DND-41 (cell line): ENCODE measurements around the gene ARHGEF7.

Experiments used
- ATAC-seq: fragments of 200-7000 bp; cut with Tn5 transposase; 3 replicates; pipeline ENCODE4 v1.9.1; 2021; ENCODE audit warnings: low read depth; ENCODE audit not compliant: insufficient read depth
- DNase-seq: peaks from one replicate; pipeline ENCODE4 v3.0.0-alpha.2; 2020
- H2AFZ ChIP-seq: 2 replicates; pipeline ENCODE4 v1.6.0; 2012; ENCODE audit warnings: low read depth, low read length
- H3K27ac ChIP-seq: 2 replicates; pipeline ENCODE4 v1.5.1; 2012; ENCODE audit warnings: low read length, inconsistent platforms
- H3K27me3 ChIP-seq: fragments of 200-600 bp; sonication (generic); 2 replicates; pipeline ENCODE4 v1.6.0; 2012; ENCODE audit warnings: low read length, mild to moderate bottlenecking, inconsistent platforms; ENCODE audit not compliant: insufficient read depth, poor library complexity
- H3K36me3 ChIP-seq: 2 replicates; pipeline ENCODE4 v1.5.1; 2012; ENCODE audit warnings: low read length, inconsistent platforms; ENCODE audit not compliant: insufficient read depth
- H3K4me1 ChIP-seq: 2 replicates; pipeline ENCODE4 v1.5.1; 2012; ENCODE audit warnings: mild to moderate bottlenecking, low read length; ENCODE audit not compliant: insufficient read depth
- H3K4me2 ChIP-seq: 2 replicates; pipeline ENCODE4 v1.6.0; 2012; ENCODE audit warnings: mild to moderate bottlenecking, moderate library complexity, low read length, inconsistent platforms; ENCODE audit not compliant: insufficient read depth
- H3K4me3 ChIP-seq, 2 experiments: fragments of 200-600 bp in 1 of 2; shearing (Covaris generic) in 1 of 2; 2 replicates each; pipeline ENCODE4 v1.5.1; 2012 to 2016; ENCODE audit warnings: inconsistent platforms in 2 of 2, low read length in 2 of 2, mild to moderate bottlenecking in 2 of 2, low read depth in 1 of 2, moderate library complexity in 1 of 2
- H3K79me2 ChIP-seq: 2 replicates; pipeline ENCODE4 v1.6.0; 2012; ENCODE audit warnings: low read length, inconsistent platforms; ENCODE audit not compliant: insufficient read depth
- H3K9ac ChIP-seq: 2 replicates; pipeline ENCODE4 v1.6.0; 2012; ENCODE audit warnings: low read depth, mild to moderate bottlenecking, inconsistent platforms, low read length, moderate library complexity
- H3K9me3 ChIP-seq: 2 replicates; pipeline ENCODE4 v1.5.1; 2012; ENCODE audit warnings: low read length, moderate library complexity, mild to moderate bottlenecking, inconsistent platforms; ENCODE audit not compliant: insufficient read depth, severe bottlenecking
- H4K20me1 ChIP-seq: 2 replicates; pipeline ENCODE4 v1.6.0; 2012; ENCODE audit warnings: low read length; ENCODE audit not compliant: insufficient read depth
- EZH2 ChIP-seq: IDR thresholded peaks from 3 replicates; pipeline ENCODE4 v1.6.1; 2012; ENCODE audit warnings: borderline replicate concordance, low read depth, mild to moderate bottlenecking, moderate library complexity, low read length, inconsistent platforms; ENCODE audit not compliant: severe bottlenecking
- TF ChIP-seq, protein P1 (sequence below): IDR thresholded peaks from 2 replicates; pipeline ENCODE4 v1.5.1; 2012; ENCODE audit warnings: borderline replicate concordance, low read length, moderate library complexity, mild to moderate bottlenecking; ENCODE audit not compliant: poor library complexity, severe bottlenecking; ENCODE audit errors: extremely low read depth

The ARHGEF7 gene

DNA sequence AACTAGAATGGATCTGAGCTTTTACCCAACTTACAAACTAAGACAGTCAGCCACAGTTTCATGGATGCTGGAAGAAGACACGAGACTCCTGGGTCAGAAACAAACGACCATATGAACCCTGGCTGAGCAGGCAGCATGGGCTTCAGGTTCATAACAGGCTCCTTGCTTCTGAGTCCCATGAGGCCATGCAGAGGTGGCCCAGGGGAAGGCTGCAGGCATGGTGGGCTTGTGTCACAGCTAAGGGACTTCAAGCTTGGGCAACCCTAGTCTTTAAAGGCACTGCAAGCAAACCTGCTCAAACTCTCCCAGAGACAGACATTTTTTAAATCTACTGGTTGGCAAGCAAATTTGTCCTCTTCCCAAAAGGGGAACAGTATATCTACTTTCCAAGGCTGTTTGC, 5.1 kb upstream of the ARHGEF7 start:
- H3K9me3 ChIP-seq = peaks cover 4% of the 10 kb centered on the region
- DNase-seq (no peak), ATAC-seq (no peak)
- no peaks in the 10 kb centered on the region for H4K20me1 ChIP-seq
- TF ChIP-seq EZH2 = no peak
- TF ChIP-seq, protein P1, sequence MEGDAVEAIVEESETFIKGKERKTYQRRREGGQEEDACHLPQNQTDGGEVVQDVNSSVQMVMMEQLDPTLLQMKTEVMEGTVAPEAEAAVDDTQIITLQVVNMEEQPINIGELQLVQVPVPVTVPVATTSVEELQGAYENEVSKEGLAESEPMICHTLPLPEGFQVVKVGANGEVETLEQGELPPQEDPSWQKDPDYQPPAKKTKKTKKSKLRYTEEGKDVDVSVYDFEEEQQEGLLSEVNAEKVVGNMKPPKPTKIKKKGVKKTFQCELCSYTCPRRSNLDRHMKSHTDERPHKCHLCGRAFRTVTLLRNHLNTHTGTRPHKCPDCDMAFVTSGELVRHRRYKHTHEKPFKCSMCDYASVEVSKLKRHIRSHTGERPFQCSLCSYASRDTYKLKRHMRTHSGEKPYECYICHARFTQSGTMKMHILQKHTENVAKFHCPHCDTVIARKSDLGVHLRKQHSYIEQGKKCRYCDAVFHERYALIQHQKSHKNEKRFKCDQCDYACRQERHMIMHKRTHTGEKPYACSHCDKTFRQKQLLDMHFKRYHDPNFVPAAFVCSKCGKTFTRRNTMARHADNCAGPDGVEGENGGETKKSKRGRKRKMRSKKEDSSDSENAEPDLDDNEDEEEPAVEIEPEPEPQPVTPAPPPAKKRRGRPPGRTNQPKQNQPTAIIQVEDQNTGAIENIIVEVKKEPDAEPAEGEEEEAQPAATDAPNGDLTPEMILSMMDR = no peak
- no peak overlapping the region for H3K9ac ChIP-seq
- H2AFZ ChIP-seq = no peak overlapping the region
- no peak overlapping the region for H3K4me3 ChIP-seq
- no peaks in the 10 kb centered on the region for H3K36me3 ChIP-seq
- peaks cover 13% of the 10 kb centered on the region for H3K27me3 ChIP-seq
- no peak overlapping the region for H3K27ac ChIP-seq
- no peaks in the 10 kb centered on the region for H3K79me2 ChIP-seq
- no peaks in the 10 kb centered on the region for H3K4me1 ChIP-seq
- H3K4me2 ChIP-seq = no peak overlapping the region

DNA sequence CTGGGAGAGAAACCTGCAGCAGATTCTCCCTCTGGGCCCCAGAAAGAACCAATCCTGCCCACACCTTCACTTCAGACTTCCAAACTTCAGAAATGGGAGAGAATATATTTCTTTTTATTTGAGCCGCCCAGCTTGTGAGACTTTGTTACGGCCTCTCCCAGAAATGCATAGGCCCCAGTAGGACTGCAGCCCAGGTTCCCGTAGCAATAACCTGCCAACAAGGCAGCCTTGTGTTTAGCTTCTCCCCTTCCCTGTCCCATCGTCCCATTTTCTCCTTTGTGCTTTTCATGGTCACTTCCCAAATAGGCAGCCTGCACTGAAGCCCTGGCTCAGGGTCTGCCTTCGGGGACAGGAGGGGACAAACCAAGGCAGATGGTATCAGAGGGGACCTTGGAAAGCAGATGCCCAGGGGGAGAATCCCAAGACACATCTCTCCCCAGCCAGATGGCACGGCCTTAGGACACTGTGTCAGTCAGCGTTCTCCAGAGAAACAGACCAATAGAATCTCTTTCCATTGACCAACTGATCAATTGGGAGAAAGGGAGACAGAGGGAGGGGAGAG, 3.7 kb upstream of the ARHGEF7 start:
- H3K27me3 ChIP-seq = peaks cover 13% of the 10 kb centered on the region
- TF ChIP-seq, protein P1 = no peak
- TF ChIP-seq EZH2 = no peak
- no peaks in the 10 kb centered on the region for H4K20me1 ChIP-seq
- H3K4me2 ChIP-seq = no peak overlapping the region
- H3K36me3 ChIP-seq = no peaks in the 10 kb centered on the region
- ATAC-seq = no peak
- H3K9me3 ChIP-seq = no peaks in the 10 kb centered on the region
- no peaks in the 10 kb centered on the region for H3K4me1 ChIP-seq
- no peak overlapping the region for H2AFZ ChIP-seq
- no peak for DNase-seq
- H3K9ac ChIP-seq = no peak overlapping the region
- H3K4me3 ChIP-seq = no peak overlapping the region
- no peaks in the 10 kb centered on the region for H3K79me2 ChIP-seq
- no peak overlapping the region for H3K27ac ChIP-seq

DNA sequence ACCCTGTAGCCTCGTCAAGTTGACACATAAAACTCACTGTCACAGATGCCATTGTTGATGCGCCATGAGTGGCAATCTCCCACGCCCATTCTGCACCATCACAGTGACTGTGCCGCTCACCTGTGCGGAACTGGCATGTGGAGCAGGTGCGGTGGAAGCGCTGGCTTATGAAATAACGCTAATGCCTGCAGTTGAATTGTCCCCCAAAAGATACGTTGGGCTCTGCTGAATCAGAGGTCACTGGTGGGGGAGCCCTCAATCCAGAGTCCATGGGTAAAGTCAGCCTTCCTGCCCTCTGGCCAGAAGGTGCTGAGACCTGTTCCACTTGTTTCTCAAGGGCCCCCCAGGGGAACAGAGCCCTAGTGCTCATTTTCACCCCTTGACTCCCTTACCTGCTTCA, 2.9 kb upstream of the ARHGEF7 start:
- H2AFZ ChIP-seq = no peak overlapping the region
- TF ChIP-seq, protein P1 = no peak
- H3K27ac ChIP-seq = no peak overlapping the region
- no peak overlapping the region for H3K4me2 ChIP-seq
- no peak overlapping the region for H3K9ac ChIP-seq
- H3K27me3 ChIP-seq = peaks cover 13% of the 10 kb centered on the region
- H3K36me3 ChIP-seq = no peaks in the 10 kb centered on the region
- DNase-seq = no peak
- ATAC-seq = no peak
- H3K4me1 ChIP-seq = no peaks in the 10 kb centered on the region
- H3K9me3 ChIP-seq = no peaks in the 10 kb centered on the region
- H4K20me1 ChIP-seq = no peaks in the 10 kb centered on the region
- H3K4me3 ChIP-seq = no peak overlapping the region
- H3K79me2 ChIP-seq = no peaks in the 10 kb centered on the region

DNA sequence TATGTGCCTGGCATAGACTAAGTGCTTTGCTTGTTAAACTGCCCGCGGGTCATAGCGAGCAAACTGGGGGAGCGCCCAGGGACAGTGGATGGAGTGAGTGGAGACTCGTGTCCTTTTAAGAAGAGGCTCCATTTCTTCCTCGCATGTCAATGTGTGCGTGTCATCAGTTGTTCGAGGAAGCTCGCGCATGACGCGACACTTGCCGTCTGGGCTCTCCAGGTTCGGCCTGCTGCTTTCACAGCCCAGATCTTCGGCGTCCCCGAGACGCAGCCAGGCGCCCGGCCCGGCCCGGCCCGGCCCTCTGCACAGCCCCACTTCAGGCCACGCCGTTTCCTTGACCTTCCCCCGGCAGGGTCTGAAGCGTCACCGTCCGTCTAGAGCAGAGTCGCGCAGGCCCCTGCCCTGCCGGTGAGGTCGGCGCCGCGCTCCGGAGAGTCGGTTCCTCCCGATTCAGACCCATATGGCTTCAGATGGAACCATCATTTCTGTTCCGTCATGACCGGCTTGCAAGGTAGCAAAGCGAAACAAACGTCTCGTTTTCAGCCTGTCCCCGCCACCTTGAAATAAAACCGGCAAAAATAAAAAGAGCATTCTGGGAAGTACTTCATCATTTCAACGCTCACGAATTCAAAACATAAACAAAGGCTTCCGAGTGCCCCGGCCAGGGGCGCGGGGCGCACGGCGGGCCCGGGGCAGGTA, 599 bp upstream of the ARHGEF7 start:
- ATAC-seq (no peak), DNase-seq (no peak)
- TF ChIP-seq, protein P1 = no peak
- TF ChIP-seq EZH2 = no peak

More for the DNA sequence above, 599 bp upstream of the ARHGEF7 start:
- H3K9me3 ChIP-seq = no peaks in the 10 kb centered on the region
- H3K4me1 ChIP-seq = no peaks in the 10 kb centered on the region
- H3K79me2 ChIP-seq = no peaks in the 10 kb centered on the region
- no peaks in the 10 kb centered on the region for H4K20me1 ChIP-seq
- H3K9ac ChIP-seq = no peak overlapping the region
- no peak overlapping the region for H3K4me3 ChIP-seq
- no peaks in the 10 kb centered on the region for H3K36me3 ChIP-seq
- H2AFZ ChIP-seq = no peak overlapping the region
- no peak overlapping the region for H3K27ac ChIP-seq
- peaks cover 13% of the 10 kb centered on the region for H3K27me3 ChIP-seq
- H3K4me2 ChIP-seq = no peak overlapping the region
